GM12872 (cell line): ENCODE results near the gene PTPRM.

Source experiments
- TF ChIP-seq, protein P1 (sequence below): IDR thresholded peaks from 3 replicates; pipeline ENCODE4 v1.5.1; 2011; ENCODE audit warnings: low read depth, mild to moderate bottlenecking, low read length, moderate library complexity; ENCODE audit not compliant: insufficient read depth

Gene PTPRM

DNA sequence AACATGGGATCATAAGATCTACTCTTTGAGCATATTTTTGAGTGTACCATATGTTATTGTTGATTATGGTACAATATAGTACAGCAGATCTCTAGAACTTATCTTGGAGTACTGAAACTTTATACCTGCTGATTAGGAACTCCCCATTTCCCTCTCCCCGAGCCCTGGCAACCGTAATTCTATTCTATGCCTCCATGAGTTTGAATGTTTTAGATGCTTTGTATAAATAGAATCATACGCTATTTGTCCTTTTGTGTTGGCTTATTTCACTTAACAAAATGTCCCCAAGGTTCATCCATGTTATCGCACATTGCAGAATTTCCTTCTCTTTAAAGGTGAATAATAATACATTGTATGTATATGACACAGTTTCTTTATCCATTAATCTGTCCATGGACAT, 117.2 kb downstream of the PTPRM start:
- TF ChIP-seq, protein P1, sequence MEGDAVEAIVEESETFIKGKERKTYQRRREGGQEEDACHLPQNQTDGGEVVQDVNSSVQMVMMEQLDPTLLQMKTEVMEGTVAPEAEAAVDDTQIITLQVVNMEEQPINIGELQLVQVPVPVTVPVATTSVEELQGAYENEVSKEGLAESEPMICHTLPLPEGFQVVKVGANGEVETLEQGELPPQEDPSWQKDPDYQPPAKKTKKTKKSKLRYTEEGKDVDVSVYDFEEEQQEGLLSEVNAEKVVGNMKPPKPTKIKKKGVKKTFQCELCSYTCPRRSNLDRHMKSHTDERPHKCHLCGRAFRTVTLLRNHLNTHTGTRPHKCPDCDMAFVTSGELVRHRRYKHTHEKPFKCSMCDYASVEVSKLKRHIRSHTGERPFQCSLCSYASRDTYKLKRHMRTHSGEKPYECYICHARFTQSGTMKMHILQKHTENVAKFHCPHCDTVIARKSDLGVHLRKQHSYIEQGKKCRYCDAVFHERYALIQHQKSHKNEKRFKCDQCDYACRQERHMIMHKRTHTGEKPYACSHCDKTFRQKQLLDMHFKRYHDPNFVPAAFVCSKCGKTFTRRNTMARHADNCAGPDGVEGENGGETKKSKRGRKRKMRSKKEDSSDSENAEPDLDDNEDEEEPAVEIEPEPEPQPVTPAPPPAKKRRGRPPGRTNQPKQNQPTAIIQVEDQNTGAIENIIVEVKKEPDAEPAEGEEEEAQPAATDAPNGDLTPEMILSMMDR = no peak

DNA sequence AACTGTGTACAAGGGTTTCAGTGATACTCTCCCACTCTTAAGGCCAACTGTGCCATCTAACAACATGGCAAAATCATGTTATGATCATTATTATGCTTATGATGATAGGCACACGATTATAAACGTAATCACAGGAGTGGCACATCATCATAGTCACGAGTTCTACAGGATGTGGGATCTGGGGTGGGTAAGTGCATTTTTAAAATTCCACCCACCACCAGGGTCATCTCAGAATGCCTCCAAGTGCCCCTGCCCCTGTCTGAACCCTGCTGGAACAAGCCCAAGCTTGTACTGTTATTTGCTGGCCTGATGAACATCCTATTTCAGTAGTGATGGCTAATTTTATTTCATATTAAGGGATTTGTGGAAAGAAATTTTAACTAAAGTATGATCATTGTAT, 117.8 kb downstream of the PTPRM start:
- TF ChIP-seq, protein P1 = no peak

DNA sequence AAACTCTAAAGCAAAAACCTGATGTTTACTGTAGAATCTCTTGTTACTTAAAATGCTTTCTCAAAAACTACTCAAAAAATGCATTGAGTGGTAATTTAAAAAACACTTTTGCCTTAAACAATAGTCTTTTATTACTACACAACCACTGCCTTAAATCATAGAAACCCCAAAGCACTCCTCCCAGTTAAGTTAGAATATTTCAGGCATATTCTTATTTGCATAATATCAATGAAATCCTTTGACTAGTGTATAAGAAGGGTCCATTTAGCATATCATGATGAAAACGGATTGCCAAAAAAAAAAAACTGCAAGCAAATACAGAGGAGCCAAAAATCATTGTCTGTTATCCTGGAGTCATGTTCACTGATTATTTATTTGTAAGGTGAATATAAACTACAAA, 119.2 kb downstream of the PTPRM start:
- TF ChIP-seq, protein P1 = no peak

DNA sequence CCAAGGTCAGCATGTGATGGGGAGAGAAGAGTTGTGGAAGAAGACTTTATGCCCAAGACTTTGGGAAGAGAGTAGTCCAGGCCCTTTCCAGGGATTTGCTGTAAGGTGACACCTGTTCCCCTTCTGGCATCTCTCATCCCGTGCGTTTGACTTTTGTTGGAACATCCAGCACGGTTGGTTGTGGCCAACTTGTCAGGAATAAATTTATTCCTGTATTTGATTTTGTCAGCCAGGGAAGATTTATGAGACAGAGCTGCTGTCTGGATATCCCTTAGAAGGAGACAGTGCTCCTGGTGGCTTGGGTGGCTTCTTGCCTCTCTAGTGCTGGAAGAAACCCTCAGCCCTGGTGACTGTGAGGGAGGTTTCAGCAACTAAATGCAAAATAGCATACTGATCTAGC, 121.5 kb downstream of the PTPRM start:
- TF ChIP-seq, protein P1 = no peak

DNA sequence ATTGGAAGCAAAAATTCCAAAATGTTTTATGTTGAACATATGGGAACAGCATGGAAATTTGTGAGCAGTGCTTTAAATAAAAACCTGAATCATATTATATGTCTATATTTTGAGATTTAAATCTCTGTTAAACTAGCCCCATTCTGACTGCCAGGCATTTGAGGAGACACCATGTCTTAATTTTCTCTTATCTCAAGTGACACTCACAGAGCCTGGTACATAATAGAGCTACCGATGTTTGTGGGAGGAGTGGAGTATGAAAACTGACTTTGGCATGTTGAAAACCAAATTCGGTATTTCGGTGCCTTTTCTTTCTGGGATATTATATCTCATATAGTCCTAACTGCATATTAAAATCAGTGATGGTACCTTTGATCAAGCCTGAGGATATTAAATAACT, 124.1 kb downstream of the PTPRM start:
- TF ChIP-seq, protein P1 = no peak

DNA sequence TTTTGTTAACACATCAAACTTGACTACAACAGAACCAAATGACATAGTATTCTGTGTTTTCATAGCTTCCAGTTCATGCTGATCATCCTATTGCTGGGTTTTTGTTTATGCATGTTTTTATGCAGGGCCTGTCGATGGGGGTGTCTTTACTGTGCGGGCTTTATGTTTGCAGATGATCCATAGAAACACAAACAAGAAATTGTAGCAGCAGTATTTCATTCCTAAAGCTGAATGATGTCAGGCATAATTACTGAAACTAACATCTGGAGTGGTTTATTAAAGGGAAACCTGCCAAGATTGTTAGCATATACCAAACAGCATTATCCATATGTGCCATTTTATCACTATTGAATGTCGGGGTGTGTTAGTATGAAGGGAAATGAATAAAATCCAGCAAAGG, 129.7 kb downstream of the PTPRM start:
- TF ChIP-seq, protein P1 = no peak

- TF ChIP-seq, protein P1 = no peak
These were observed 130.2 kb downstream of the PTPRM start for GRCh38 chr18:7697306-7697705.

DNA sequence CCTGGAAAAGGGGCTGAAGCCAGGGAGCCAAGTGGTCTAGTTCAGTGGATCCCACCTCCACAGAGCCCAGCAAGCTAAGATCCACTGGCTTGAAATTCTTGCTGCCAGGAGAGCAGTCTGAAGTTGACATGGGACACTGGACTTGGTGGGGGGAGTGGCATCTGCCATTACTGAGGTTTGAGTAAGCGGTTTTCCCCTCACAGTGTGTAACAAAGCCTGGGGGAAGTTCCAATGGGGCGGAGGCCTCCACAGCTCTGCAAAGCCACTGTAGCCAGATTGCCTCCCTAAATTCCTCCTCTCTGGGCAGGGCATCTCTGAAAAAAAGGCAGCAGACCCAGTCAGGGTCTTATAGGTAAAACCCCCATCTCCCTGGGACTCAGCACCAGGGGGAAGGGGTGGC, 144.4 kb downstream of the PTPRM start:
- TF ChIP-seq, protein P1 = no peak
